ENCODE data around the gene PIAS1. TPM values are rescaled to one million over a fixed set of nuclear protein-coding genes. Genes with fewer than 3 reads are reported as not detected.

The PIAS1 gene
- total RNA-seq, 1 experiment from 2014 or later, result 29.7 TPM

GRCh38 chr15:68230157-68231100 is 176.3 kb downstream of the PIAS1 start (continued):
- TF ChIP-seq, protein P1, sequence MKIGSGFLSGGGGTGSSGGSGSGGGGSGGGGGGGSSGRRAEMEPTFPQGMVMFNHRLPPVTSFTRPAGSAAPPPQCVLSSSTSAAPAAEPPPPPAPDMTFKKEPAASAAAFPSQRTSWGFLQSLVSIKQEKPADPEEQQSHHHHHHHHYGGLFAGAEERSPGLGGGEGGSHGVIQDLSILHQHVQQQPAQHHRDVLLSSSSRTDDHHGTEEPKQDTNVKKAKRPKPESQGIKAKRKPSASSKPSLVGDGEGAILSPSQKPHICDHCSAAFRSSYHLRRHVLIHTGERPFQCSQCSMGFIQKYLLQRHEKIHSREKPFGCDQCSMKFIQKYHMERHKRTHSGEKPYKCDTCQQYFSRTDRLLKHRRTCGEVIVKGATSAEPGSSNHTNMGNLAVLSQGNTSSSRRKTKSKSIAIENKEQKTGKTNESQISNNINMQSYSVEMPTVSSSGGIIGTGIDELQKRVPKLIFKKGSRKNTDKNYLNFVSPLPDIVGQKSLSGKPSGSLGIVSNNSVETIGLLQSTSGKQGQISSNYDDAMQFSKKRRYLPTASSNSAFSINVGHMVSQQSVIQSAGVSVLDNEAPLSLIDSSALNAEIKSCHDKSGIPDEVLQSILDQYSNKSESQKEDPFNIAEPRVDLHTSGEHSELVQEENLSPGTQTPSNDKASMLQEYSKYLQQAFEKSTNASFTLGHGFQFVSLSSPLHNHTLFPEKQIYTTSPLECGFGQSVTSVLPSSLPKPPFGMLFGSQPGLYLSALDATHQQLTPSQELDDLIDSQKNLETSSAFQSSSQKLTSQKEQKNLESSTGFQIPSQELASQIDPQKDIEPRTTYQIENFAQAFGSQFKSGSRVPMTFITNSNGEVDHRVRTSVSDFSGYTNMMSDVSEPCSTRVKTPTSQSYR (CRISPR knock-in tag; IDR thresholded peaks at IDR 0.05), result no peak
- TF ChIP-seq ELF4 (CRISPR knock-in tag; IDR thresholded peaks at IDR 0.05; ENCODE audit: low read depth) (no peak), FOXJ3 (CRISPR knock-in tag; IDR thresholded peaks at IDR 0.05; ENCODE audit: borderline replicate concordance) (no peak), ZNF219 (CRISPR knock-in tag; IDR thresholded peaks at IDR 0.05; ENCODE audit: borderline replicate concordance) (no peak), ZNF121 (CRISPR knock-in tag; IDR thresholded peaks at IDR 0.05) (no peak), SOX15 (CRISPR knock-in tag; IDR thresholded peaks at IDR 0.05) (no peak), ZBTB43 (CRISPR knock-in tag; IDR thresholded peaks at IDR 0.05) (no peak), STAT6 (CRISPR knock-in tag; conservative IDR thresholded peaks at IDR 0.05; ENCODE audit: low read depth) (no peak)
- TF ChIP-seq, protein P2, sequence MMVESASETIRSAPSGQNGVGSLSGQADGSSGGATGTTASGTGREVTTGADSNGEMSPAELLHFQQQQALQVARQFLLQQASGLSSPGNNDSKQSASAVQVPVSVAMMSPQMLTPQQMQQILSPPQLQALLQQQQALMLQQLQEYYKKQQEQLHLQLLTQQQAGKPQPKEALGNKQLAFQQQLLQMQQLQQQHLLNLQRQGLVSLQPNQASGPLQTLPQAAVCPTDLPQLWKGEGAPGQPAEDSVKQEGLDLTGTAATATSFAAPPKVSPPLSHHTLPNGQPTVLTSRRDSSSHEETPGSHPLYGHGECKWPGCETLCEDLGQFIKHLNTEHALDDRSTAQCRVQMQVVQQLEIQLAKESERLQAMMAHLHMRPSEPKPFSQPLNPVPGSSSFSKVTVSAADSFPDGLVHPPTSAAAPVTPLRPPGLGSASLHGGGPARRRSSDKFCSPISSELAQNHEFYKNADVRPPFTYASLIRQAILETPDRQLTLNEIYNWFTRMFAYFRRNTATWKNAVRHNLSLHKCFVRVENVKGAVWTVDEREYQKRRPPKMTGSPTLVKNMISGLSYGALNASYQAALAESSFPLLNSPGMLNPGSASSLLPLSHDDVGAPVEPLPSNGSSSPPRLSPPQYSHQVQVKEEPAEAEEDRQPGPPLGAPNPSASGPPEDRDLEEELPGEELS (CRISPR knock-in tag; IDR thresholded peaks at IDR 0.05), result no peak
- TF ChIP-seq, protein P3, sequence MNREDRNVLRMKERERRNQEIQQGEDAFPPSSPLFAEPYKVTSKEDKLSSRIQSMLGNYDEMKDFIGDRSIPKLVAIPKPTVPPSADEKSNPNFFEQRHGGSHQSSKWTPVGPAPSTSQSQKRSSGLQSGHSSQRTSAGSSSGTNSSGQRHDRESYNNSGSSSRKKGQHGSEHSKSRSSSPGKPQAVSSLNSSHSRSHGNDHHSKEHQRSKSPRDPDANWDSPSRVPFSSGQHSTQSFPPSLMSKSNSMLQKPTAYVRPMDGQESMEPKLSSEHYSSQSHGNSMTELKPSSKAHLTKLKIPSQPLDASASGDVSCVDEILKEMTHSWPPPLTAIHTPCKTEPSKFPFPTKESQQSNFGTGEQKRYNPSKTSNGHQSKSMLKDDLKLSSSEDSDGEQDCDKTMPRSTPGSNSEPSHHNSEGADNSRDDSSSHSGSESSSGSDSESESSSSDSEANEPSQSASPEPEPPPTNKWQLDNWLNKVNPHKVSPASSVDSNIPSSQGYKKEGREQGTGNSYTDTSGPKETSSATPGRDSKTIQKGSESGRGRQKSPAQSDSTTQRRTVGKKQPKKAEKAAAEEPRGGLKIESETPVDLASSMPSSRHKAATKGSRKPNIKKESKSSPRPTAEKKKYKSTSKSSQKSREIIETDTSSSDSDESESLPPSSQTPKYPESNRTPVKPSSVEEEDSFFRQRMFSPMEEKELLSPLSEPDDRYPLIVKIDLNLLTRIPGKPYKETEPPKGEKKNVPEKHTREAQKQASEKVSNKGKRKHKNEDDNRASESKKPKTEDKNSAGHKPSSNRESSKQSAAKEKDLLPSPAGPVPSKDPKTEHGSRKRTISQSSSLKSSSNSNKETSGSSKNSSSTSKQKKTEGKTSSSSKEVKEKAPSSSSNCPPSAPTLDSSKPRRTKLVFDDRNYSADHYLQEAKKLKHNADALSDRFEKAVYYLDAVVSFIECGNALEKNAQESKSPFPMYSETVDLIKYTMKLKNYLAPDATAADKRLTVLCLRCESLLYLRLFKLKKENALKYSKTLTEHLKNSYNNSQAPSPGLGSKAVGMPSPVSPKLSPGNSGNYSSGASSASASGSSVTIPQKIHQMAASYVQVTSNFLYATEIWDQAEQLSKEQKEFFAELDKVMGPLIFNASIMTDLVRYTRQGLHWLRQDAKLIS (CRISPR knock-in tag; IDR thresholded peaks at IDR 0.05; ENCODE audit: borderline replicate concordance), result no peak
- TF ChIP-seq, protein P4, sequence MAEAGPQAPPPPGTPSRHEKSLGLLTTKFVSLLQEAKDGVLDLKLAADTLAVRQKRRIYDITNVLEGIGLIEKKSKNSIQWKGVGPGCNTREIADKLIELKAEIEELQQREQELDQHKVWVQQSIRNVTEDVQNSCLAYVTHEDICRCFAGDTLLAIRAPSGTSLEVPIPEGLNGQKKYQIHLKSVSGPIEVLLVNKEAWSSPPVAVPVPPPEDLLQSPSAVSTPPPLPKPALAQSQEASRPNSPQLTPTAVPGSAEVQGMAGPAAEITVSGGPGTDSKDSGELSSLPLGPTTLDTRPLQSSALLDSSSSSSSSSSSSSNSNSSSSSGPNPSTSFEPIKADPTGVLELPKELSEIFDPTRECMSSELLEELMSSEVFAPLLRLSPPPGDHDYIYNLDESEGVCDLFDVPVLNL (CRISPR knock-in tag; IDR thresholded peaks at IDR 0.05; ENCODE audit: borderline replicate concordance, low read depth), result no peak

Data from WTC11 (cell line).